Loucy (cell line): Measurements from ENCODE around the gene ARF6.

Experiments
- EZH2phosphoT487 ChIP-seq: fragments of 200-600 bp; IDR thresholded peaks from 2 replicates; pipeline ENCODE4 v1.6.1; 2018; ENCODE audit warnings: antibody characterized with exemption, mild to moderate bottlenecking, moderate library complexity, borderline replicate concordance
- TF ChIP-seq, protein P1 (sequence below): fragments of 200-600 bp; sonication (generic); conservative IDR thresholded peaks from 2 replicates; pipeline ENCODE4 v1.5.1; 2014; ENCODE audit warnings: mild to moderate bottlenecking, antibody characterized with exemption, low read length

DNA sequence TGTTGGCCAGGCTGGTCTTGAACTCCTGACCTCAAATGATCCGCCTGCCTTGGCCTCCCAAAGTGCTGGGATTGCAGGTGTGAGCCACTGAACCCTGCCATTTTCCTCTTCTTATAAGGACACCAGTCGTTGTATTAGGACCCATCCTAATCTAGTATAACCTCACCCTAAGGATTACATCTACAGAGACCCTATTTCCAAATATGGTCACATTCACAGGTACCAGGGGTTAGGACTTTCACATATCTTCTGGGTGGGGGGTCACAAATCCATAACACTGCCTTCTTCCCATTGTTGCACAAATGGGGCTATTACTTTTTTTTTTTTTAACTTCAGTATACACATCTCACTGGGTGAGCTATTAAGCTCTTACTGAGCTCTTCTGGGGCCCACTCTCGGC lies 38.6 kb downstream of the ARF6 start:
- TF ChIP-seq, protein P1, sequence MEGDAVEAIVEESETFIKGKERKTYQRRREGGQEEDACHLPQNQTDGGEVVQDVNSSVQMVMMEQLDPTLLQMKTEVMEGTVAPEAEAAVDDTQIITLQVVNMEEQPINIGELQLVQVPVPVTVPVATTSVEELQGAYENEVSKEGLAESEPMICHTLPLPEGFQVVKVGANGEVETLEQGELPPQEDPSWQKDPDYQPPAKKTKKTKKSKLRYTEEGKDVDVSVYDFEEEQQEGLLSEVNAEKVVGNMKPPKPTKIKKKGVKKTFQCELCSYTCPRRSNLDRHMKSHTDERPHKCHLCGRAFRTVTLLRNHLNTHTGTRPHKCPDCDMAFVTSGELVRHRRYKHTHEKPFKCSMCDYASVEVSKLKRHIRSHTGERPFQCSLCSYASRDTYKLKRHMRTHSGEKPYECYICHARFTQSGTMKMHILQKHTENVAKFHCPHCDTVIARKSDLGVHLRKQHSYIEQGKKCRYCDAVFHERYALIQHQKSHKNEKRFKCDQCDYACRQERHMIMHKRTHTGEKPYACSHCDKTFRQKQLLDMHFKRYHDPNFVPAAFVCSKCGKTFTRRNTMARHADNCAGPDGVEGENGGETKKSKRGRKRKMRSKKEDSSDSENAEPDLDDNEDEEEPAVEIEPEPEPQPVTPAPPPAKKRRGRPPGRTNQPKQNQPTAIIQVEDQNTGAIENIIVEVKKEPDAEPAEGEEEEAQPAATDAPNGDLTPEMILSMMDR, result no peak
- TF ChIP-seq EZH2phosphoT487, result no peak
